ENCODE data around the gene PTGDR2.

PTGDR2 gene

DNA sequence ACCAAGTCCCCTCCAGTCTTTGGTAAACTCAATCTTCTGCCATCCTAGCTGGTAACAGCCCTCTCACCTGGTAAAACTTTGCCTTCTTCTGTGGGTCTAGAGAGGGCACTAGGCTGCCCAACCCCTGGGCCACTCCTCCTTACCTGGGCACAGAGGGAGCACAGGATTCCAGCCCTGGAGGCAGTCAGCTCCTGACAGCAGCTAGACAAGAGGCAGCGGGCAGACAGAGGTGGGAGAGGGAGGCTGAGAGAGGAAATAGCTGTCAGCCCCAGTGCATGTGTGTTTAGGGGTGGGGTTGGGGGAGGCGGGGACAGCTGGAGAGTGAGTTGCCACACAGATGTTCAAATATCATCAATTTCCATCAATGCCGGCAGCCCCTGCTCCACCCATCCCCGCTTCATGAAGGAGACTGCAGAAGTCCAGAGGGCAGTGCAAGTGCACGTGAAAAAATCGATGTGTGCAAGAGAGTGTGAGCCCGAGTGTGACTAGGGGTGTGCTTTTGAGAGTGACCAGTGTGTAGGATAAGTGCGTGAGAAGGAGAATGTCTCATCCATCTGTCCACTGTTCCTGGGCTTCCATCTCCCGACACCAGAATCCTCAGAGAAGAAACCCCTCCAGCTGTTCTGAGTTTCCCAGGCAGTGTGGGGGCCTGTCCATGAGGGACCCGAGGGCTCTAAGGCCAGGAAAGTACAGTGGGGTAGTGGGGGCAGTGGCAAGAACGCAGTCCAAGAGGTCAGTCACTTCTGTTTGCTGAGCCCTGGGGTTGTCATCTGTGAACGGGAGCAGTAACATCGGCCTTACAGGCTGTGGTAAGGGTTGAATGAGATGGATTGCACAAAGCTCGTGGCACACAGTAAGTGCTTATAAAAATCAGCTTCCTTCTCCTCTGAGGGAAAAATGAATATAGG, at the start of gene PTGDR2:
TSS of gene PTGDR2 (minus strand) at position 225 of the 908 bp plus-strand sequence. CDS start 2,228 bp downstream, outside the sequence.
- no peak for DNase-seq (ENCODE audit: low read depth)

DNA sequence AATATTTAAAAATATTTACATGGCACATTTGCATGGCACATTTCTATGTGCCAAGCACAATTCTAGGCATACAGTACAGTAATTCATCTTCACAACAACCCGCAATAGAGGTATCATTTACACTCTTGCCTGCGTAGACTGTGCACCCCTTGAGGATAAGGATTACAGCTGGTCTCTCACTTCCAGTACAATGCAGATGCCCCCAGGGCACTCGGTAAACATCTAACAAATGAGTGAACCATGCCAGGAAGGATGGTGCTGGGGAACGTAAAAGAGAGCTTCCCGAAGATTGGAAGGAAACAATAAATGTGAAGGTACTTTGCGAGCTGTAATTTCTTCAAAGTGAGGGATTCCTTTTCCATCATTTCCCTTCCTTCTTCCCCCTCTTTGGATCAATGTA, 49.3 kb upstream of the PTGDR2 start:
- no peak for DNase-seq (ENCODE audit: low read depth)

DNA sequence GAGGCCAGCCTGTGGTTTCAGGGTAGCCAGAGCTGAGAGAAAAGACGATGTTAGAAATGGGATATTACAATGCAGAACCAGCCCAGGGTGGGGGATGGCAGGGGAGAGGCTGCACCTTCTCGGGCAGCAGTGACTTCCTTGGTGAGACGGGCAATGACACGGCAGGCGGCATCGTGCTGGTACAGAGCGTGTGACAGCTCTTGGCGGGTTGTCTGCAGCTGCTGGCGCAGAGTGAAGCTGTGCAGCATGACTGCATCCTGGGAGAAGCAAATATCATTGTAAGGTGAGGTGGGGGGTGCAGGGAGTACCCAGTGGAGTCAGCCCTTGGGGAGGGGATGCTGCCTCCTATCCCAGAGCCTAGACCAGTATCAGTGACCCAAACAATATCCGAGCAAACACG, 46.9 kb upstream of the PTGDR2 start:
- DNase-seq (ENCODE audit: low read depth): no peak

DNA sequence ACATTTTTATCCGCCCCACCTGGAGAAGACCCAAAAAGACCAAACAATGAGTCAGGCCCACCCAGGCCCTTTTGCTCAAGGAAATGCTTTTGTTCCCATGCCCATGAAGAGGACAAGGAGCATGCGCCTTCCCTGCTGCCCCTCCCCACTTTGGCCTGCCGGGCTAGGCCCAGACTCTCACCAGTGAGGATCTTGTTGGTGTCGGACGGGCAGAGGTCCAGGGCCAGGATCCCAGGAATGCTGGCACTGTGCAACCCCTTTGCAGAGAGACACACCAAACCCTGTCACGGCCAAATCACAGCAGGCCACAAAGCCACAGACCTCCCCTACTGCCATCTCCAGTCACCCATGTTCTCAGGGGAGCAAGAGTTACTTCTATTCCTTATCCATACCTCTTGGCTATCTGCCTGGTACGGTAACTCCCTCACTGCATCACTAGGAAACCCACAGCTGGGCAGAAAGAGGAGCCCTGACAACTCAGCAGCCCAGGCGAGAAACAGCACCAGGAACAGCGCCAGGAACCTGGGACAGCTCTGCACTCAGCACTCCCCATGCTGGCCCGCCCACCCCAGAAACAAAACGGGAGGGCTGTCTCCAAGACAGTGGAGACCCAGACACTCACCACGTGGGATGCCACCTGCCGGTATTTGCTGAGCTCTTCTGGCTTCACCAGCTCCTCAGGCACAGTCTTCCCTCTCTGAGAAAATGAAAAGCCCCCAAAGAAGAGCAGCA, 45.1 kb upstream of the PTGDR2 start:
- no peak for DNase-seq (ENCODE audit: low read depth)

DNA sequence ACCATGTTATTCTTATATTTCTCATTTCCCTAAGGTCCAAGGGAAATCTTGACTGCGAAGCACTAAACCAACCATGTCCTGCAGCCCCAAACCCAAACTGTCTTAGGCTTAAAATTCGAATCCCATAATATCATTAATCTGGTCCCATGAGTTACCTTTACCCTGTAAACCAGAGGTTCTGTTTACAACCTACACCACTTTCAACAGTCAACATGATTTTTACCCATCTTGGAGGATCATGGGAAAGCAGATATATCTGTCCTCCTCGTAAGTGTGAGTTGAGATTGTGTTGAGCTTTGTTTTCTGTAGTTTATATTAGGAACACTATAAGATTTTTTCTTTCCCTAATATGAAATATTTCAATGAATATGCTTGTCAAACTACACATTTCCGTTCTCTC, 44.2 kb upstream of the PTGDR2 start:
- DNase-seq (ENCODE audit: low read depth): no peak

DNA sequence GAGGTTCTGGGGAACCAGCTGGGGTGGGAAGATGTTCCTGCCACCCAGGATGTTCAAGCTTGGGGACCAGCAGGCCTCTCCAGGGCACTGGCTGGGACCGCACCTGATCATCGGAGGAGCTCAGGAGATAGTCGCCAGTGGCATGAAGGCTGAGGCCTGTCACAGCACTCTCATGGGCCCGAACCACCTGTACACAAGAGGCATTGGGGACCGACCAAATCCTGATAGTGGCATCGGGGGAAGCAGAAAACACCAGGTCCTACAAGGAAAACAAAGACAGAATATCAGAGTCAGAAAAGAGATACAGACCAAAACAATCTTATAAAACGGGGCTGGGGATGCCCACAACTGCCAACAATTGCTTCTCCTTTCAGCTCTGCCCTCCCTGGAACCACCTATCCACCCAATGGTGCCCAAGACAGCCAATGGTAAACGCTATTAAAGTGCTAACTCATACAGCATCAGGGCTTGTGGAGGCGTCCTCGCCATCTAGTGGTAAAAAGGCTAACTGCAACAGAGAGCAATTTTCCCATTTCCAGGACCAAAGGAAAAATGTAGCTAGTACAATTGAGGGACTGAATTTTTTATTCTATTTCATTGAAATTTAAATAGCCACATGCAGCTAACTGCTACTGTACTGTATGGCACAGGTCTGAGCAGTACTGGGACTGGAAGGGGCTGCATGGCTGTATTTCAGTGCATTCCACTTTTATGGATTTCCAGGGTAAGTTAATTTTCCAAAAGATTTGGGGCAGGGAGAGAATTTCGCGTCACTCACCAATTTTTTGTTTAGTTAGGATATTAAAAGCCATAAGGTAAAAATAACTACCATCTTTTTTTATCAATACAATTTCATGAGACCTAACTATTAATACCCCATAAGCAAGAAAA, 43.5 kb upstream of the PTGDR2 start:
- no peak for DNase-seq (ENCODE audit: low read depth)

DNA sequence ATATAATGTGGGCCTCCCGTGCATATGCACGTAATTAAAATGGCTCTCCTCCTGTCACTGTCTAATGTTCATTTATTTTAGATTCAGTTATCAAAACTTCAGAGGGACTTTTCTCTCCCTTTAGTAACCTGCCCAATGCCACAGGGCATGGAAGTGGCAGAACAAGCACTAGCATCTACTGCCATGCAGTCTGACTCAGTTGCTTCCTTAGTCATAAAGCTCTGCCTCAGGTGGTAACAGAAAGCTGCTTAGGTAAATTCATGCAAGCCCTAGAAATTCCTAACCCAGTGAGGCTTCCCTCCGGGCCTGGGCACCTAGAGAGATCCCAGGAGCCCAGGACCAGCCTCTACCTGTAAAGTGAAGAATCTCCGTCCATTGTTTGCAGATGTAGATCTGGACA, 41.7 kb upstream of the PTGDR2 start:
- DNase-seq (ENCODE audit: low read depth): no peak

DNA sequence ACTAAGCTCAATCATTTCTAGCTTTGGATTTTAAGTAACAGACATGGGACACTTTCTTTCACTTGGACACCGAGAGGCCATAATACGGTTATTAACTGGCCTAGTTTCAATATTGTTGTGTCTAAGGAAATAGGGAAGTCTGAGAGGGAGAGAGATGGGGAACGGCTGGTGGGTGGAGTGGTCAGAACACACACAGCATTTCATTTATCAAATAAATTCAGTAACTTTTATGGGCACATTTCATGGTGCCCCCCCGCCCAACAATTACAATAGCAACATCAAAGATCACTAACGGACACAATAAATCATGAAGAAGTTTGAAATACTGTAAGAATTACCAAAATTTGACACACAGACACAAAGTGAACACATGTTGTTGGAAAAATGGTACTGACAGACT, 39.9 kb upstream of the PTGDR2 start:
- no peak for DNase-seq (ENCODE audit: low read depth)

DNA sequence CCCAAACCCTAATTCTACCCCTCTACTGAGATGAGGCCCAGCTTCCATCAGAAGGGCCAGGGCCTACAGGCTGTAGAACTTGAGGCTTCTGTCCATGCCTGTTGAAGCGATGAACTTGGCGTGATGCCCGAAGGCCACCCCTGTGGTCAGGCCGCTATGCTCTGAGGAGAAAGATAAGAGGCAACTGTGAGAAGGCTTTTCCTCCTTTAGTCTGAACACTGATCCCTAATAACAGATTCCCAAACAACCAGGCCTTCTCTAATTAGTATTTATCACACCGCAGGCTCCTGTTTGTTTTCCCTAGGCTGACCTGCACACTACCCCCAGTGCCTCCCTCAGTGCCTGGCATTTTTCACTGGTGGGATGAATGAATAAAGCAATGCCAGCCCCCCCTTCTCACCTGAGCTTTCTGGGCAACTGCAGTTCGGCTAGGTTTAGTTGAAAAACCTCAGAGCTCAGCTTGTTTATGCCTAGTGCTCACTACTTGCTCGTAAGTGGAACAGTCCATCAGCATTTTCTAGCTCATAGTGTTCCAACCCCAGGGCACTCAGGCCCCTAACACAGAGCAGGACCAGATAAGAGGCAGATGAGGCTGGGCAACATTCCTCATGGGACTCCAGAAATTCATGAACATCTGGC, 35.5 kb upstream of the PTGDR2 start:
- no peak for DNase-seq (ENCODE audit: low read depth)

DNA sequence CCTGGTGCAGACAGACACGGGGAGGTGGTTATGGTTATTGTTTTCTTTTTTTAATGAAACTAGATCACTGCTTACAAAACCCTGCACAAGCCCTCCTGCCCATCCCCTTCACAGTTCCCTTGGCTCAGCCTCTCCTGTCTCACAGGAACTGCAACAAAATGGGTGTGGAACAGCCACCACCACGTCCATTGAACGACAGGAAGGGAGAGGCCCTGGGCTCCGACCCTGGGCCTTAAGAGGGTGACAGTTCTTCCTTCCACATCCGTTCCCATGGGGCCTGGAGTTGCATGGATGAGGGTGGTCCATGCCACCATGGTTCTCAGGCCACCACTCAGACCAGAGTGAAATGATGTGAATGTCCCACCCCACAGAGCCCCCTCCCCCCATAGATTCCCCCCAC, 34.9 kb upstream of the PTGDR2 start:
- DNase-seq (ENCODE audit: low read depth): no peak

DNA sequence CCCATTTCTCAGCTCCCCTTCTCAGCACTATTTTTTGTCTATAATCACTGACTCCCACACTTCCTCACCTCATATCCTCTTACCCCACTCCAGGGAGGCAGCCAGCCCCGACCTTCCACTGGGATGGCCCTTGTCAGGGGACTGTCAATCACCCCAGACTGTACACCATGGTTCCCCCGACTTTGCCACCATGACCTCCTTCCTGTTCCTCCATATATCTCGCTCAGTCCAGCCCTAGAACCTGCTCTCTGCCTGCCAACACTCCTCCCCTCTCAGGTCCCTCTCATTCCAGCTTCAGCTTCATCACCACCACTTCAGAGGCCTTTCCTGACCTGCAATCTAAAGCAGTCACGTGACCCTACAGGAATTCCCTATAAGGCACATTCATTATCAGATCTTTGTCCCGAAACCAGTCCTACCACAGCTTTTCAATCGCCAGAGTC, 34.1 kb upstream of the PTGDR2 start:
- DNase-seq (ENCODE audit: low read depth): no peak

DNA sequence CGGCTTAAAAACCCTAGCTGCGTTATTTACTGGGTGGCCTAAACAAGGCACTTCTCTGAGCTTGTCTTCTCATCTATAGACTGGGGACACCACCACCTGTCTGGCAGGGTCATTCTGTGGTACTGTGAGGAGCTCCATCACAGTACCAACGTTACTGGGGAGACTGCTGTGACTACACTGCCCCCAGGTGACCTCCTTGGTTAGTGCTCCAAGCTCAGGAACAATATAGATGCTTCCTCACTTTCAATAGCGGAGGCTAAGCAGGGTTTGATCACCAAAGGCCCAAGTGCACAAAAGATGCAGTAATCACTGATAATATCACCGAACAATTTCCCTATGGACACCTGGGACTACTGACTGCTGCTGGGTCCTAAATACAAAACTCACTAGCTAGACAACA, 31.8 kb upstream of the PTGDR2 start:
- DNase-seq (ENCODE audit: low read depth): no peak

DNA sequence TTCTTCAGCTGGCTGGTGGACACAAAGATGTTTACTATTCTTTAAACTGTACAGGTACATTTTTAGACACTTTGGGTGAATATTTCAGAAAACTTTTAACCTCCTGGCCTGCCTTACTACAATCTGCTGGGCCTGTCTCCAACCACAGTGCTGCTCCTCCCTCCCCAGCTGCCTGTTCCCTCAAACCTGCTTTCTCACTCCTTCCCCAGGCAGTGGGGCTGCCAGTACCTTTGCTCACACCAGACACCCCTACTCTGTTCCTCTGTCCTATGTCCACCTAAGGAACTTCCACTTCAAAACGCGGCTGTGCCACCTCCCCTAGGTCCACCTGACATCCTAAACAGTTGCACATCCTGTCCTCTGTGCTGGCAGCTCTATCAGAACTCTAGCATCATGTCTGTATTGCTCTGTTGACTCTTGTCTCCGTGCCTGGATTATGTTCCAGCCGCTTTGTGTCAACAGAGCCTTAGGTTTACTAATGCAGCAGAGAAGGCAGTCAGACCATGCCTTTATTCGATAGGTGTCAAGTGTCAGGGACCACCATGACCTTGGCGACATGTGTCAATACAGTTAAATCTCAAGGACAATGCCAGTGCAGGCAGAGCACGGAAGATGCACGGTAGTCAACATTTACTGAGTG, 25.0 kb upstream of the PTGDR2 start:
- DNase-seq (ENCODE audit: low read depth): no peak

DNA sequence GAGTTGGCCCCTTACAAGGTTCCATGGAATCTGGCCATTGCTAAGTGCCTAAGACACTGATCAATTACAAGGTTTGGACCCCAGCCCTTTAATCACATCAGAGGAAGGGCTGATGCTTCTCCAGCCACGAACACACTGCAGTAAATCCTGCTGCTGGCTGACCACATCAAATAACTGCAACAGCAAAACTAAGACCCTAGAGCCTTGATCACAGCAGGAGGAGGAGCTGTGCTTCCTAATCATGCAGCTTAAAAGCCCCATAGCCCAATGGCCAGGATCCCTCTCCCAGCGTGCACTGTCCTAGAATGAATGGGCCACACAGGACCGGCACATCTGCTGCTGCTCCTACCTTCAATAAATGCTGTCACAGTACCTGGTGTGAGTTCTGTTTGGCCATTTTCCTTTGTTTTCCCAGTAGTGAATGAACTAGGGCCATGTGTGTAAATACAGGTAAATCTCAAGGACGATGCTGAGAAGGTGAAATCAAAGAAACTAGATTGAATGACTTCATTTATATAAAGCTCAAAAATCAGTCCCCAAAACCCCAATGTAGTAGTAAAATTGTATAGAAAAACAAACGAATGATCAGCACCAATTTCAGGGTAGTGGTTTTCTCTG, 24.3 kb upstream of the PTGDR2 start:
- no peak for DNase-seq (ENCODE audit: low read depth)

DNA sequence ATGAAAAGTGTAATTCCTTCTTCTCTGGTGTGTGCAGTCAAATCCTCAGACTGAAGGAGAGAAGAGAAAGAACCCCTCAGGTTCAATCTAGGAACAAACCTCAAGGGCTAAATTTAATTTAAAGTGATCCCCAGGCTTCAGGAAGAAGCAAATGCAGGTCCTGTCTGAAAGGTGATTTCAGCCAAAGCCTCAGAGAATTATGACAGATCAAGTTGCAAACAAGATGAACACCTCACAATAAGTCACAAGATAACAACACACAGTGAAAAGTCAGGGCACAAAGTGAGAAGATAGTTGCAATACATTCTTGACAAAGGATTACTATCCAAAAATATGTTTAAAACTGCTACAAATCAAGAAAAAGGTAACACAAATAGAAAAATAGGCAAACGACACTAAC, 23.4 kb upstream of the PTGDR2 start:
- no peak for DNase-seq (ENCODE audit: low read depth)

DNA sequence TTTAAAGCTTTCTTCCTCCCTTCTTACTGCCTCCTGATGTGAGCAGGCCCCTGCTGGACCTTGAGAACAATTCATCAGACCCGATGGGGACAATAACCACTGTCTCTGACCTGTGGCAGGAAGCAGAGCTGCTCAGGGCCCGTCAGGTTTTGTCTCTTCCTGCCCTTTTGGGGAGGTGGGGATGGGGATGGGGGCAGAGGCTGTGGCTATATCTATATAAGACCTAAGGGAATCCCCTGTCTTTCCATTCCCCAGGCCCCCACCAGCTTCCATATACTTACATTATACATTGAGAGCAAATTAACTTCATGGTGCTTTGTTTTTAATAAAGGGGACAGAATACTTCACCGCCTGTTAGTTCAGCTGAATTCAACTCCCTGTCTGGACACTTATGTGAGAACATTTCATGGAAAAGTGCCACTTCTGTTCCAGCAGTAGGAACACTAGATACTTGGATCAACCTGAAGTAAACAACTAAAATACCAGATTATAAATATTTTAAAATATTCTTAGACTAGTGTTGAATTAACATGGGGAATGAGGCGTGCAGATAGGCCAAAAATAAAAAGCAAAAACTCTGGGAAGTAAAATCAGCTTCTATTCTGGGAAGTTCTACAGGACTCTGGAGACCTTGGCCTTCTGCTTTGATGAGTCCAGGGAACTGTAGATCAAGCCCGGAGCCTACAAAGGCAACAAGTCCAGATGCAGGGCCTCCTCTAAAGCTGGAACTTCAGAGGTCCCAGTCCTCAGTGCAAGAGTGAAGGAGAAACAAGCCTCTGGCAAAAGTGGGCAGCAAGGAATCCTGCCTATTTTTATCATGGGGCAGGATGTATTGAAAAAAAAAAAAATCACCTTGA, 22.7 kb upstream of the PTGDR2 start:
- DNase-seq (ENCODE audit: low read depth): no peak

DNA sequence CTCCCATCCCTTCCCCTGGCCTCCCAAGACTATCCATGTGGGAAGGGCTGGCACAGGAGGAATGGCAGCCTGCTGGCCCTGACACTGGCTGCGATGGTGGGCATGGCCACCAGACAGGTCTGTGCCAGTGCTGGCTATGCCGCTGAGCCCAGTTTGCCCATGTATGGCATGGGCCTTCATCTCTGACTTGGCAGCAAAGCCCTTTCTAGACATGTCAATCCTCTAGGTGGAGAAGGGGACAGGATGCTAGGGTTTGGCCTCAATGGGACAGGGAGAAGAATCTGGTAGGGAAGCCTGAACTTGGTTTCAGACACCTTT, 20.4 kb upstream of the PTGDR2 start:
- no peak for DNase-seq (ENCODE audit: low read depth)

DNA sequence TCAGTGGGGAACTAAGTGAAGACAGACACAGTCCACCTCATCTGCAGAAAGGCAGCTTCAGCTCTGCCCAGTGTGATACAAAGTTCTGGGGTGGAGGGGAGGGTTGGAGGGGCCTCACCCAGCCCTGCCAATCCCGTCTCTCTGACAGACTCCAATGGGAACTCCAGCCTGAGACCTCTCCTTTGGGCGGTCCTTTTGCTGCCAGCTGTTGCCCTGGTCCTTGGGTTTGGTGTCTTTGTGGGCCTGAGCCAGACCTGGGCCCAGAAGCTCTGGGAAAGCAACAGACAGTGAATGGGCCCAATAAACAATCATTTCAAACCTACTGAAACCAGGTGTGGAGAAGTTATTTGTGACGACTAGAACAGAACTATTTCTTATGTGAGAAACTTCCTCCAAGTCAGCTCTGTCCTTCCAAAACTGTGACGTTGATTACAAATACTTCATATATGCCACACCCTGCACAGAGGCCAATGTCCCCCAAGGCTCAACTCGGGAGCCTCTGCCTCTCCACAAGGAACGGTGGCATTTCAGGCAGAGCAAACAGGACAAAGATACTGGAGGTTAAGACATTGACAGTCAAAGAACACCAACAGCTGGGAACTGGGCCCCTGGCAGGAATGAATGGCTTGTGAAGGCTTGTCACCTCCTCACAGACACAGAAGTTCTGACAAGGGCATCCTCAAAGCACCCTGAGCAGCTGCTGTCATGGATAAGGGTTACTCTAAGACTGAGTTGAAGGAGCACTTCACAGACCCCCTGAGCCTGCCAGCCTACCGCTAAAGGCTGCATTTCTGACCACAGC, 19.8 kb upstream of the PTGDR2 start:
- no peak for DNase-seq (ENCODE audit: low read depth)
